GM15510 (cell line): ENCODE results near the gene S100P.

Source experiments
- POLR2A ChIP-seq: IDR thresholded peaks from 3 replicates; pipeline ENCODE4 v1.6.1; 2011; ENCODE audit warnings: borderline replicate concordance; ENCODE audit not compliant: insufficient read length; ENCODE audit errors: extremely low read depth

S100P gene

DNA sequence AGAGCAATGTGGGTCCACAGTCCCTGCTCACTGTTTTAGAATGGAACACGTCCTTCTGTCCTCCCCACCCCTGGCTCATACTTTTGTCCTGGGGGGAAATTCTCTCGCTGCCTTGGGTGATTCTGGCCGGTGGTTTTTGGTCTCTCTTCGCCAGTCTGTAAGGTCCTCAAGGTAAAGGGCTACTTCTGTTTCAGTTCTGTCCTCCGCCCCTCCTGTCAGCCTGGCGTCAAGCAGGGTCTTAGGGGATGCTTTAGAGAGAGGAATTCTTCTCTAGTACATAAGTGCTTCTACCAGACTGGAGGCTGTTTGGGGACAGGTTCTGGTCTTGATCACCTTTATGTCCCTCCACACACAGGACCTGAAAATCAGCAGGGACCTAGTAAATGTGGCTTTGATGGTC, 16.6 kb downstream of the S100P start:
- no peak for TF ChIP-seq POLR2A

DNA sequence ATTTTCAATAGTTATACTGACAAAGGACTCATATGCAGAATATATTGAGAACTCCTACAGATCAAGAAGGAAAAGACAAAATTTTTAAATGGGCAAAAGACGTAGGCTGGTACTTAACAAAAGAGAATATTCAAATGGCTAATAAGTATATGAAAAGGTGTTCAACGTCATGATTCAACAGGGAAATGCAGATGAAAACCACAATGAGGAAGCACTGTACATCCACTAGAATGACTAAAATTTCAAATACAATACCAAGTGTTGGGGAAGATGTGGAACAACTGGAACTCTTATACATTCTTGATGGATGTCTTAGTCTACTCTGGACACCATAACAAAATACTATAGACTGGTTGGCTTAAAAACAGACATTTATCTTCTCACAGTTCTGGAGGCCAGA, 17.3 kb downstream of the S100P start:
- TF ChIP-seq POLR2A, result no peak

DNA sequence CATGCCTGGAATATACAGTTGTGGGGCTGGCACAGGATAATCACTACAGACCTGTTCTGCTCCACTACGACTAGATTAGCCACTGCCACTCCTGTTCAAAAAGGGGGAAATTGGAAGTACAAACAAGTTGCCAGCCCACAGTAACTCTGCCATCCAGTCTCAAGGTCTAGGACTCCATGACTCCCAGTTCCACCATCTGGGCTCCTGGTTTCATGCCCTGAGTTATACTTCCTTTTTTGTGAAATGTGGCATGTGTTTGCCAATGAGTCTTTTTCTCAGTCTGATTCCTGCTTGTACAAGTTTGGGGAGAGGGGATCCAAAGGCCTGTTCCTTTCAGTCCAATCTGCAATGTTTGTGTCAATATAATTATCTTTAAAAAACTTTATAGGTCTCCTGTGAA, 21.3 kb downstream of the S100P start:
- TF ChIP-seq POLR2A, result no peak

DNA sequence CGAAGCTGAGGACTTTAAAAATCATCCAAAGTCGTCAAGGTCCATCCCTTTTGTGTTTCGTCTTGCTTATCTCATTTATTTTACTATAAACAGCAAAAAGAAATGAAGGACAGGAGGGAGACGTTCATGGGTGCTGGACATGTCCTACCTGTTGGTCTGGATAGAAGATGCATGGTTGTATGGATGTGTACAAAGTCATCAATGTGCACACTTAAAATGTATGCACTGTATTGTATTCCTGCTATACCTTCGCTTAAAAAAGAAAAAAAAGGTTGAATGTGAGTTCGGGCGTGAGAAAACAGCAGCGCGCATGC, 22.0 kb downstream of the S100P start:
- TF ChIP-seq POLR2A, result no peak

DNA sequence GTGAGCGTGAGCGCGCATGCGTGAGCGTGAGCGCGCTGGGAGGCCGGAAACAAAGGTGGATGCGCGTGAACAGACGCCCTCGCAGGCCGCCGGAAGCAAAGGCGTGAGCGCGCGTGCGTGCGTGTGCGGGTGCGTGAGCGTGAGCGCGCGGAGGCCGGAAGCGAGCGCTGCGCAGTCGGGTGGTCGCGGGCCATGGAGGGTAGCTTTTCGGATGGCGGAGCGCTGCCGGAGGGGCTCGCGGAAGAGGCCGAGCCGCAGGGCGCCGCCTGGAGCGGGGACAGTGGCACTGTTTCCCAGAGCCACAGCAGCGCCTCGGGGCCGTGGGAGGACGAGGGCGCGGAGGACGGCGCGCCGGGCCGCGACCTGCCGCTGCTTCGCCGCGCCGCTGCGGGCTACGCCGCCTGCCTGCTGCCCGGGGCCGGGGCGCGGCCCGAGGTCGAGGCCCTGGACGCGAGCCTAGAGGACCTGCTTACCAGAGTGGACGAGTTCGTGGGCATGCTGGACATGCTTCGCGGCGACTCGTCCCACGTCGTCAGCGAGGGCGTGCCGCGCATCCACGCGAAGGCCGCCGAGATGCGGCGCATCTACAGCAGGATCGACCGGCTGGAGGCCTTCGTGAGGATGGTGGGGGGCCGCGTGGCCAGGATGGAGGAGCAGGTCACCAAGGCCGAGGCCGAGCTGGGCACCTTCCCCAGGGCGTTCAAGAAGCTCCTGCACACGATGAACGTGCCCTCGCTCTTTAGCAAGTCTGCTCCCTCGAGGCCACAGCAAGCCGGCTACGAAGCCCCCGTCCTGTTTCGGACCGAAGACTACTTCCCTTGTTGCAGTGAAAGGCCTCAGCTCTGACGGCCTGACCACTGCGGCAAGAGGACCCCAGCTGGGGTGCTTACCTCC, 22.6 kb downstream of the S100P start, which contains the start of gene BLOC1S4:
BLOC1S4 (plus strand) TSS at position 157 of the 894 bp plus-strand sequence; CDS start at position 193, 36 bp downstream.
- peak; percentile 94 for TF ChIP-seq POLR2A

DNA sequence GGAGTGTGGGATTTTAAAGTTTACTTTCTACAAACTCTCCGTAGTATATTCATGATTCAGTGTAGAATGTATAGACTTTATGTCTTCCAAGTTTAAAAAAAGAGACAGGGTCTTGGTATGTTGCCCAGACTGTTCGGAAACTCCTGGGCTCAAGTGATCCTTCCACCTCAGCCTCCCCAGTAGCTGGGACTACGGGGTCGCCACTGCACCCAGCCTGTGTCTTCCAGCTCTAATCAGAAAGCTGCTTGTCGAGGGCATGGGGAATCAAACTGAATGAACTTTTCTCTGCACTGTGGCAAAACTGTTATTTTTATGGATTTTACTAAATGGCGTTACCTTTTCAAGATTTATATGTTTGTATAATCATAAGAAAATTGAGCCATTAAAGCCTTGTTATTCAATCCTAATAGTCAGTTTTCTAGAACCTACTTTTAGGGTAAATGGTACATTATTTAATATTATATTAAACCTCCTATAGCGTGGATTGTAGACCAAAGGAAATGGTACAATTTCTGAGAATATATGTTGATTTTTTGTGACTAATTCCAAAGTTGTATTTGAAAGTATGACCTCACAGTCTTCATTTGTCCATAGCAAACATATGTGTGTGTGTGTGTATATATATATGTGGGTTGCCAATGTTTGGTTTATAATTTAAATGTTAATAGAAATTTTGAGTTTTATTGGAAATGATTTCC, 23.4 kb downstream of the S100P start:
- no peak for TF ChIP-seq POLR2A

DNA sequence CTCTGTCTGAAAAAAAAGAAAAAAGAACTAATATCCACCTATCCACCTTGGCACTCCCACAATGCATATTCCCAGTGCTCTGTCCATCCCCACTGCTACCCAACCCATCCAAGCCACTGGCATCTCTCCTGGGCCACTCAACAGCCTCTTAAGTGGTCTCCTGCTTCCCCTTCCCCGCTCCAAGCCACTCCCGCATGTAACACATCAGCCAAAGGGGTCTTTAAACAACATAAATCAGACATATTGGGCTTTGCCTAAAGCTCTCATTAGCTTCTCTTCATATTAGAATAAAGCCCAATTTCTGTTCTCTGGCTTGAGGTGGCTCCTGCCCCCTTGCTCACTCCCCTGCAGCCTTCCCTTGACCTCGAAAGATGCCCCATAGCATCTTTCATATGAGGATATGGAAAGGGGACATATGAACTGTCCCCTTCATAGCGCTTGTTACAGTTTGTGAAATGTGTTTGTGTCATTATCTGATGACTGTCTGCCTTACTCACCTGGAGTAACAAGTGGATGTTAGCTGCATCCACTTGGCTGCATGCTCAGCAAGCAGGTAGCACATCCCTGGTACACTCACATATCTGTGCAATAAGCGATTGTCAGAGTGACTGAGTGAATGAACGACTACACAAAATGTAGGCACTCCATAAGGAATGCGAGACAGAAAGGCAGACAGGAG, 25.4 kb downstream of the S100P start:
- TF ChIP-seq POLR2A, result no peak

DNA sequence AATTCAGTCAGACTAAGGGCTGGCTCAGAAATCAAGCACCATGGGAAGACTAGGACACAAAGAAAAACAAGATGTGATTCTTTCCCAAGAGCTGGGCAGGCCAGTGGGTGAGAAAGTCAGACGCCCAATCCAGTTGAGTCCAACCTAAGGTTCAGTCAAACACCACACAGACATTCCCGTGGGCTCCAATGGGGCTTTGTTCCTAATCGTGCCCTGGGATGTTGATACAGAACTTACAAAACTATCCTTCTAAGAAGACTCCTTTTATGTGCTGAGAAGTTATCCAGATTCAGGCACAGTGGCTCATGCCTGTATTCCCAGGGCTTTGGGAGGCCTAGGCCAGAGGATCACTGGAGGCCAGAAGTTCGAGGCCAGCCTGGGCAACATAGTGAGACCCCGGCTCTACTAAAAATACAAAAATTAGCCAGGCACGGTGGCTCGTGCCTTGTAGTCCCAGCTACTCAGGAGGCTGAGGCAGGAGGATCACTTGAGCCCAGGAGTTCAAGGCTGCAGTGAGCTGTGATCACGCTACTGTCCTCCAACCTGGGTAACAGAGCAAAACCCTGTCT, 26.0 kb downstream of the S100P start:
- TF ChIP-seq POLR2A, result no peak

DNA sequence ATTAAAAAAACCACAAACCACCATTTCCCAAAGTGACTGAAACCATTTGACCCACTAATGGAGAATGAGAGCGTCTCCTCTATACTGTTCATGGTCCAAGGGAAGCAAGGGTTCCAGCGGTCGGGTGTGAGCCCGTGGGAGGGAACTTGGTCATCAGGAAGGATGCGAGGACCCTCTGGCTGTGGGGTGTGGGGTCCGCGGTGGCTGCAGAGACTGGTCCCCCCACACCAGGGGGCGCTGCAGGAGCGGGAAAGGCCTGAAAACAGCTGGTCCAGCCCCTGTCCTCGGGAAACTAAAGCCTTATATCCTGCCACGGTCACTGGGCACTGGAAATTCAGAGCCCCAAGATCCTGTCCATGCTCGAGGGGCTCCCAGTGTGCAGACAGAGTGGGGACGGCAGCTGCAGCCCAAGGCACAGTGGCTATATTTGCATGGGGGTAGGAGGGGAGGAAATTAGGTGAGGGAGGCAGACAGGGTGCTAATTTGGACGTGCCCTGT, 26.6 kb downstream of the S100P start:
- TF ChIP-seq POLR2A, result no peak

DNA sequence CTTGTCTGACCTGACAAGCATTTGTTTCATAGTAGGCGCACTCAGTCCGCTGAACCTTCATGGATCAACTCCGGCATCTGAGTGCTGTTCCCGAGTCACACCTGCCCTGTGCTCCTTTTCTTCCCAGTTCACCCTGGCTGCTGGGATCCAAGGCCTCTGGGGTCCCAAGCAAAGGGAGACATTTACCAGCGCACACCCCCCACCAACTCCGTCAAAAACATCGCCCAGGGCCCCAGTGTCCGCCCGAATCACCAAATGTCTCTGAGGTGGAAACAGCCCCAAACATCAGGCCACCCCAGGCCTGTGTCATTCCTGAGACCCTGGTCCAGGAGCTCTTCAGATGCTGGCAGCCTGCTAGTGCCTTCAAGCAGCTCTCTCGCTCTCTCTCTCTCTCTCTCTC, 27.4 kb downstream of the S100P start:
- no peak for TF ChIP-seq POLR2A

DNA sequence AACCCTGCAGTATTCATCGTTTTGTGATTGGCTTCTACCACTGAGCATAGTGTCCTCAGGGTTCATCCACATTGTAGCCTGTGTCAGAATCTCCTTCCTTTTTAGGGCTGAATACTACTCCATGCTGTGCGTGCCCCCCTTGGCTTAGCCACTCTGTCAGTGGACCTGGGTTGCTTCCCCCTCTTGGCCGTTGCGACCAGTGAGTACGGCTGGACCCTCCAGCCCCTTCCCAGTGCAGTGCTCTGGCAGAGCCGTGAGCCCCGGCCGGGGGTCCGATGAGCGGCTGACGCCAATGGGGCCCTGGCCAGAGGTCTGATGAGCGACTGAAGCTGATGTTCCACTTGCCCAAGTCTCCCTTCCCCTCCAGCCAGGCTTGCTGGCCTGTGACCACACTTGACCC, 29.2 kb downstream of the S100P start:
- TF ChIP-seq POLR2A, result no peak

DNA sequence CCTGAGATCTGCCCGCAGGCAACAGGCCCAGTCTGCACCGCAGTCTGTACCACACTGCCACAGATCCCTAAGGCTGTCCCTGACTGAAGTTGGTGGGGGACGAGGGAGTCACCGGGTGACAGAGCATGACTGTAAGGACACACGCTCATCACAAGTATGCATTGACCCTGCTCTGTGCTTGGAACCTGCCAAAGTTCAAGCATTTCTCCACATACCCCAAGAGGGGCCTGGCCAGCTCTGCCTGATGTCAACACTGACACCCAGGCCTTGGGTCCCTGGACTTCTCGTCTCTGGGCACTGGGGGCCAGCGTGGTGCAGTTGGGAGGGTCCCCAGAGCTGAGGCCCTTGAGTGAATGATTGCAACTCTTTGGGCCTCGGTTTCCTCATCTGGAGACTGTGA, 30.2 kb downstream of the S100P start:
- TF ChIP-seq POLR2A, result no peak

DNA sequence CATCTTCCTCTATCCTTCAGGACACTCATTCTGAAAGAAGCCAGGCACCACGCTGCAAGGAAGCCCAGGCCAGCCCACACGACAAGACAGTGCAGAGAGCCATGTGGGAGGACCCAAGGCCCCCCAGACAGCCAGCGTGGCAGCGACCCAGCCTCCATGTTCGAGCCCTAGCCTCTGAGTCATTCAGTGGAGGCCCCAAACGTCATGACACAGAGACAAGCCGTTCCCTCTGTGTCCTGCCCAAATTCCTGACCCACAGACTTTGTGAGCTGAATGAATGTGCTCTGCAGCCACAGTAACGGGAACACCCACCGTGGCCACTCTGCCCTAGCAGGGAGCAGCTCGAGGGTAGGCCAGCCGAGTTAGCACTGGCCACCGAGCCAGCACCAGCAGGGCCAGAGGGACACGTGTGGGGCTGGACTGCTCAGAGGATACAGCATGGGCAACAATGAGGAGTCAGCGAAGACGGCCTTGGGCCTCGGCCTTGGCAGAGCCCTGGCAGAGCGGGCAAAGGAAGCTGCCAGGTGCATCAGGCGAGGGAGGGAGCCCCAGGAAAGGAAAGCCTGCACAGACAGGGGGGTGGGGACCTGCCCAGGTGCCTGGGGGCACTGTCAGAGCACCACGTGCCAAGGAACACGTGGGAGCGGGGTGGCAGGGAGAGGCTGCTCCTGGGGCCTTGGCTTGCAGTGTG, 30.9 kb downstream of the S100P start:
- TF ChIP-seq POLR2A, result no peak
